Endothelial cell (in vitro differentiated cells): ENCODE measurements around the gene PARD3. TPM values are rescaled to one million over a fixed set of nuclear protein-coding genes. Genes with fewer than 3 reads are reported as not detected.

Experiments used
- DNase-seq: peaks from one replicate; pipeline ENCODE4 v3.0.0; 2021; ENCODE audit warnings: low spot score
- H3K27ac Mint-ChIP-seq: one replicate; pipeline ENCODE4 v1.8.0; 2021; ENCODE audit warnings: mixed read lengths, inconsistent platforms; ENCODE audit not compliant: unreplicated experiment
- H3K27me3 Mint-ChIP-seq: one replicate; pipeline ENCODE4 v1.8.0; 2021; ENCODE audit warnings: mild to moderate bottlenecking, moderate library complexity, mixed read lengths, inconsistent platforms; ENCODE audit not compliant: unreplicated experiment
- H3K36me3 Mint-ChIP-seq: one replicate; pipeline ENCODE4 v1.8.0; 2021; ENCODE audit warnings: mild to moderate bottlenecking, low read depth, mixed read lengths, inconsistent platforms; ENCODE audit not compliant: unreplicated experiment
- H3K4me1 Mint-ChIP-seq: one replicate; pipeline ENCODE4 v1.8.0; 2021; ENCODE audit warnings: mild to moderate bottlenecking, mixed read lengths, inconsistent platforms; ENCODE audit not compliant: unreplicated experiment
- H3K4me3 Mint-ChIP-seq: one replicate; pipeline ENCODE4 v1.8.0; 2021; ENCODE audit warnings: mild to moderate bottlenecking, mixed read lengths, inconsistent platforms; ENCODE audit not compliant: unreplicated experiment
- H3K9me3 Mint-ChIP-seq: one replicate; pipeline ENCODE4 v1.8.0; 2021; ENCODE audit warnings: mixed read lengths, inconsistent platforms; ENCODE audit not compliant: unreplicated experiment
- total RNA-seq: library from RNA; stranded (reverse); fragmentation: NEBNext Ultra II Directional; extraction: Animal tissue kit (Norgen Biotek cat#: 25700); gene quantifications from one replicate; pipeline ENCODE4 v1.2.1, GENCODE V29; 2021; ENCODE audit not compliant: unreplicated experiment
- TF ChIP-seq, protein P1 (sequence below): fragments of 200-600 bp; sonication (generic); IDR thresholded peaks from one replicate; pipeline ENCODE4 v1.5.0; 2021; ENCODE audit warnings: antibody characterized with exemption; ENCODE audit not compliant: unreplicated experiment

PARD3 gene
- total RNA-seq, 1 donor from 2014 or later, result 35.2 TPM

DNA sequence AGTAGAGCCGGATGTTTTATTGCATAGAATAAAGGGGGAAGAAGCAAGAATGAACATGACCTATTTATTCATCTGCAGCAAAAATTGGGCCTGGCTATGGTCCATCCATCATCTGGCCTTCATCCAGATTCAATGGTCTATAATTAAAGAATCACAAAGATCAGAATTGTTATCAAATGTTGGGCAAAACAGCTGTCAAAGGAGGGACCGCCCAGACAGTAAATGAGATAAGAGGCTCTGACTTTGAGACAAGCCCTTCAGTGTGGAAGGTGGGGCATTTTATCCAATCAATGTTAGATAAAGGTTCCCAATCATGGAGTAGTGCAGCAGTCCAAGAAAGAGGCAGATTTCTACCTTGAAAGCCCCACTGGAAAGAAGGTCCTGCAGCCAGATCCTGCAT, 153.5 kb downstream of the PARD3 start:
- TF ChIP-seq, protein P1, sequence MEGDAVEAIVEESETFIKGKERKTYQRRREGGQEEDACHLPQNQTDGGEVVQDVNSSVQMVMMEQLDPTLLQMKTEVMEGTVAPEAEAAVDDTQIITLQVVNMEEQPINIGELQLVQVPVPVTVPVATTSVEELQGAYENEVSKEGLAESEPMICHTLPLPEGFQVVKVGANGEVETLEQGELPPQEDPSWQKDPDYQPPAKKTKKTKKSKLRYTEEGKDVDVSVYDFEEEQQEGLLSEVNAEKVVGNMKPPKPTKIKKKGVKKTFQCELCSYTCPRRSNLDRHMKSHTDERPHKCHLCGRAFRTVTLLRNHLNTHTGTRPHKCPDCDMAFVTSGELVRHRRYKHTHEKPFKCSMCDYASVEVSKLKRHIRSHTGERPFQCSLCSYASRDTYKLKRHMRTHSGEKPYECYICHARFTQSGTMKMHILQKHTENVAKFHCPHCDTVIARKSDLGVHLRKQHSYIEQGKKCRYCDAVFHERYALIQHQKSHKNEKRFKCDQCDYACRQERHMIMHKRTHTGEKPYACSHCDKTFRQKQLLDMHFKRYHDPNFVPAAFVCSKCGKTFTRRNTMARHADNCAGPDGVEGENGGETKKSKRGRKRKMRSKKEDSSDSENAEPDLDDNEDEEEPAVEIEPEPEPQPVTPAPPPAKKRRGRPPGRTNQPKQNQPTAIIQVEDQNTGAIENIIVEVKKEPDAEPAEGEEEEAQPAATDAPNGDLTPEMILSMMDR, result no peak

DNA sequence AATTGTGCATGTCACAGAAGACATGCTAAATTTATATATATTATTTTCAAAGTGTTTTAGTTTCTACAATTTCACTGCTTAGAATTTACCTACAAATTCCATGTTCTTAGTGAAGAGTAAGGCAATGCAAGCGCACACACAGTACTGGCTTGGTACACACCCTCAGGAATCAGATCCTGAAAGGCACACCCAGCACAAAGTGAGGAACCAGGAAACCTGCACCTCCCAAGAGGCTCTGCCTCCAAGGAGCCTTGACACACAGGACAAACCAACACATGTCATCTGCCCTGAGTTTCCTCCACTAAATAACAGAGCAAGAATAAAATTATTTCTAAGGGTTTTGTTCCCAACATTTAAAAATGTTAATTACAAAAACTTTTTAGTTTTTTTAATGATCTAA, 156.2 kb downstream of the PARD3 start:
- Mint-ChIP-seq H3K27ac (no peak overlapping the region), H3K4me3 (no peak overlapping the region), H3K9me3 (no peaks in the 10 kb centered on the region), H3K4me1 (peaks cover 19% of the 10 kb centered on the region), H3K36me3 (no peaks in the 10 kb centered on the region), H3K27me3 (no peaks in the 10 kb centered on the region)
- DNase-seq, result no peak
- TF ChIP-seq, protein P1, result no peak

More for the DNA sequence above, 153.5 kb downstream of the PARD3 start:
- Mint-ChIP-seq H3K27ac (no peak overlapping the region), H3K4me1 (peaks cover 6% of the 10 kb centered on the region), H3K27me3 (no peaks in the 10 kb centered on the region), H3K4me3 (no peak overlapping the region), H3K36me3 (no peaks in the 10 kb centered on the region), H3K9me3 (no peaks in the 10 kb centered on the region)
- DNase-seq, result no peak

DNA sequence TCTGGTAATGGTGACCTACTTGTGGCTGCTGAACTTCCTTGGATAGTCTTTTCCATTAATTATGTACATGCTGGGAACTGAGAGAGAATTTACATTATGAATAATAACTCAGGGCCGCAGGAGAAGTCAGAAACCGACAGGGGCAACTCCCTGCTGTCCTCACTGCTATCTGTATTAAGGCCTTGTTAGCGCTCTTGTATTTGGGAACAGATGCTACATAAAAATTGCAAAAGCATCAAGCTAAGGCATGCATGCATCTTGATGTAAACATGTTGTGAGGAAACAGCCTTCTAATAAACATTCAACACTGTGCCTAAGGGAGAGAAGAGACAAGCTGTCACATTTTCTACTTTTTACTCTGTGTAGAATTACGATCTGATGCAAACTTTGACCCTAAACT, 158.4 kb downstream of the PARD3 start:
- TF ChIP-seq, protein P1, result no peak
- peaks cover 40% of the 10 kb centered on the region for H3K4me1 Mint-ChIP-seq
- no peak overlapping the region for H3K4me3 Mint-ChIP-seq
- no peaks in the 10 kb centered on the region for H3K27me3 Mint-ChIP-seq
- H3K36me3 Mint-ChIP-seq, result no peaks in the 10 kb centered on the region
- no peaks in the 10 kb centered on the region for H3K9me3 Mint-ChIP-seq
- DNase-seq, result no peak
- H3K27ac Mint-ChIP-seq, result peak overlapping the region; percentile 20

DNA sequence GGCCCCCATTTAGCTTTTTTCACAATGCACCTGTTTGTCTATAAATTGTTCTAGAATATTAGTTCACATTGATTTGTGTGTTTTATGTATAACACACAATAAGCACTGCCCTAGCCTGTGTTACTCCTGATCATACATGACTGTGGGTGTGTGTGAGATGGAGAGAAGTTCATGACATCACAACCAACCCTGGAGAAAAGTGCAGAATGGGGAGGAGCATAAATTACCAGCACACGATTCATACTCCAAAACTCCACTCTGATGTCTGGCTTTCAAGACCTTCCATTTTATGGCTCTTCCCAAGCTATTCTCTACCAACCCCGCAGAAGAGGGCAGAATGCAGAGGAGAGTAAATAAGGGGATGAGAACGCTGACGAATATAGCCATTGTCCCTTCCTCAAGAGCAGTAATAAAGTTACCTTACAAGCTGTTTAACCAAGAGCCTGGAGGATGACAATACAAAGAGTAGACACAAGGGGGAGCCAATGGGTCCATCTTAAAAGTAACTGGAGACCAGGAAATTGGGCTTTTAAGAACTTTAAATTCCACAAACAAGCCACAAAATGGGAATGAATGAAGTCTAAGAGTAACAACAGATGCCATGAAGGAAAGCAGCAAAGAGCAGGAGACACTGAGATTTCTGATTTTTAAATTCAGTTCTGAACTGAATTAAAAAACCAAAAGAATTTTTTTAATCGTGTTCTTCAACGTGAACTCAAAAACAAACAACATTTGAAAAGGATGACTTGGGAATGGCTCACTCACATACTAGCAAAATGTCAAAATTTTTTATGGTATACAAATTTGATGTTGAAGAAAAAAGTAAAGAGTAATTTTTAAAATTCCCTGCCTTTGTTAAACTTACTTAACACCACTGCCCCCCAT, 159.6 kb downstream of the PARD3 start:
- H3K9me3 Mint-ChIP-seq, result no peaks in the 10 kb centered on the region
- TF ChIP-seq, protein P1, result peak; percentile 87
- H3K27ac Mint-ChIP-seq, result peak overlapping the region; percentile 7
- H3K4me1 Mint-ChIP-seq, result peaks cover 44% of the 10 kb centered on the region
- H3K4me3 Mint-ChIP-seq, result no peak overlapping the region
- no peaks in the 10 kb centered on the region for H3K27me3 Mint-ChIP-seq
- DNase-seq, result peak; percentile 68
- no peaks in the 10 kb centered on the region for H3K36me3 Mint-ChIP-seq

DNA sequence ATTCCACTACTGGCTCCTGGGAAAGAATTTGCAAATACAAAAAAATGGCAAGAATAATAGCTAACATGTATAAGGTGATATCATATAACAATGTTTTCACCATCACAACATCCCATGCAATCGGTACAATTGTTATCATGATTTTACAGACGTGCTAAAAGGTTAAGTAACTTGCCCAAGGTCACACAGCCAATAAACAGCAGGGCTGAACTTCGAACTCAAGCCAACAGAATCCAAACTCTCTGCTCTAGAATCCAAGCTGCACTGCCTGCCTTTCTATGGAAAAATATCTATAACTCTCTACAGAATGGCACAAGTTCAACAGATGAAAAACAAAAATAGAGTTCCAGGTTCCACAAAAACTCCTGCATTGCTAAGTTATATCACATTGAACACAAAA, 160.9 kb downstream of the PARD3 start:
- H3K9me3 Mint-ChIP-seq, result no peaks in the 10 kb centered on the region
- no peak overlapping the region for H3K27ac Mint-ChIP-seq
- no peak overlapping the region for H3K4me3 Mint-ChIP-seq
- no peaks in the 10 kb centered on the region for H3K36me3 Mint-ChIP-seq
- no peak for DNase-seq
- H3K27me3 Mint-ChIP-seq, result no peaks in the 10 kb centered on the region
- TF ChIP-seq, protein P1, result no peak
- peaks cover 48% of the 10 kb centered on the region for H3K4me1 Mint-ChIP-seq
